A204.1 (cell line): ENCODE data around the gene SUMO3.

Source experiments
- FAIRE-seq: peaks from 2 replicates; lab custom pipeline; 2012; peaks lifted over from hg19 to GRCh38; lab: Jason Lieb, UNC

Gene SUMO3

DNA sequence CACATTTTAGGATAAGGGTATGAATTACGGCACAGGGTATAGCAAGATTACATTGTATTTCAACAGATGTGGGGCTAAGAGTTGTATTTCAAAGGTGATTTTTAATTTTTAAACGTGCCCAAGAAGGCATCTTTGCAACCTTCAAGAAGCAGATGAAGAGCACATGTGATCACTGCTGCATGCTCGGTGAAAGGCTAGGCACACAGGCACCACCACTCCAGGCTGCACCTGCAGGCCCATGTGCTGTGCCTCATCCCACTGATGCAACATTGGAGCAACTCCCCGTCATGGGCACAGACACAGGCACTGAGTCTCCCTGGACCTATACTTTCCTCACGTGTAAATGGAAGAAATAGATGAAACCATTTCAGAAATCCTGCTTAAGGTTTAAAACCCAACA lies 39.8 kb downstream of the SUMO3 start:
- FAIRE-seq: no peak

- FAIRE-seq: no peak
Measured at GRCh38 chr21:44774972-44775371, 42.9 kb downstream of the SUMO3 start.

- no peak for FAIRE-seq
Measured at GRCh38 chr21:44773291-44773932, 44.5 kb downstream of the SUMO3 start.

GRCh38 chr21:44771896-44772525 lies 45.9 kb downstream of the SUMO3 start:
- FAIRE-seq: no peak

GRCh38 chr21:44767834-44768831 lies 49.7 kb downstream of the SUMO3 start:
- FAIRE-seq: no peak

GRCh38 chr21:44766818-44767354 lies 51.0 kb downstream of the SUMO3 start:
- FAIRE-seq: no peak

- FAIRE-seq: no peak
Measured at GRCh38 chr21:44766014-44766817, 51.6 kb downstream of the SUMO3 start.

- no peak for FAIRE-seq
Measured at GRCh38 chr21:44765231-44766013, 52.4 kb downstream of the SUMO3 start.

DNA sequence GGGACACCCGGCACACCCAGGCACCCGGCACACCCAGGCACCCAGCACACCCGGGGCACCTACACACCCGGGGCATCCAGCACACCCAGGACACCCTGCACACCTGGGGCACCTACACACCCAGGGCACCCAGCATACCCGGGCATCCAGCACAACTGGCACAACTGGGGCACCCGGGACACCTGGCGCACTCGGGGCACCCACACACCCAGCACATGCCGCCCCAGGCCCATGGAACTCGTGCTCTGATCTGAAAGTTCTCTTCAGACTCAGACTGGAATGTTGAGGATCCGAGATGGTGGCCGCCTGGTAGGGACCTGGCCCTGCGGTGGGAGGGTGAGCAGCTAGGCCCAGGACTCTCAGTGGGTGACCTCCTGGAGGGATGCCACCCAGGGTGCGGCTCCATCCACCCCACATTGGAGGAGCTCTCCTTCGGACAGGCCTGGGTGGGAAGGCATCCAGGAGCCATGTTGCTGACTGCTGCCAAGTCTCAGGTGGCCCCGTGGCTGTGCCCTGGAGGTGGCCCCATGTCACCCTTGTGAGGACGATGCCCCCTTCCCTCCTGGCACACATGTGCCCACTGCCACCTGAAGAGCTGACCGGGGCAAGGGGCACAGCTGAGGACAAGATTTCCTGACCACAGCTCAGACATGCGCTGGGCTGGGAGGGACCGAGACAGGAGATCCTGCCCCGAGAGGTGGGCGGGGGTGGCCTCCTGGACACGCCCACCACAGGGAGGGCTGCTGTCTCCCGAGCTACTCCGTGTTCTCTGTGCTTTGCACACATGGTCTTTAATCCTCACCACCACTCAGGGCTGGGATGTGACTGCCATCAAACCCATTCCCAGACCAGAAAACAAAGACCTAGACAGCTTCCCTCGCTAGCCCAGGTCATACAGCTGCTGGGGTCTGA lies 53.3 kb downstream of the SUMO3 start:
- no peak for FAIRE-seq

- FAIRE-seq: no peak
Measured at GRCh38 chr21:44763451-44764318, 54.2 kb downstream of the SUMO3 start.

- no peak for FAIRE-seq
Measured at GRCh38 chr21:44763050-44763378, 54.8 kb downstream of the SUMO3 start.

DNA sequence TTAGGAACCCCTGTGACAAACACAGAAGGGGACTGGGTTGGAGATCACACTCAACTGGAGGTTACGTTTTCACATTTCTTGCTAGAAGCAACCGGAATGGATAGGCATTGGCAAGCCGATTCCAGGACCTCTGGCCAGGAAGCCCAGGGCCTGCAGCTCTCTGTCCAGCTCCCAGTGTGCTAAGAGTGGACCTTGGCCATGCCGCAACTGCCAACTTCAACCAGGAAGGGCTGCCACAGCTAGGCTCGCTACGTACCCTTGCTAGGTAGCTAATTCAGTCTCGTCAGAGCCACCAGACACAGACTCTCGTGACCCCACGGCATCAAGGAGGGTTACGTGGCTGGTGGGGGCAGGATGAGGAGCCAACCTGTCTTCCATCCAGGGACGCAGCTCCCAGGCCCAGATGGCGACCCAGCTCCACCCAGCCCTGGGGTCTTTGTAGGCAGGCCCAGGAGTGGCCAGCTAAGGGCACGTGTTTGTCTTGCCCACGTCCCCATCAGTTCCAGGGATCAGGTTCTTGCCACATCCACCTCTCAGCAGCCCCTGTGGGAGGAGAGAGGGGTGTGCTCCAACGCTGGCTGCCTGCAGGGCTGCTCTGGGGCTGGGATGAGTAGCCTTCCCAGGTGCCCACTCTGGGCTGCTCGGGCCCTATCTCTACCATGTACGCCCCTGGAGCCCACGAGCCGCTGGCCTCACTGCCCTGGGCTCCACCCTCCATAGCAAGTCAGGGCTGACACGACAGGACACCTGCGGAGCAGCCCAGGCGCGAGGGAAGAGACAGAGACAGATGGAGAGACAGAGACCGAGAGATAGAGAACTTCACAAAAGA lies 55.4 kb downstream of the SUMO3 start:
- no peak for FAIRE-seq

DNA sequence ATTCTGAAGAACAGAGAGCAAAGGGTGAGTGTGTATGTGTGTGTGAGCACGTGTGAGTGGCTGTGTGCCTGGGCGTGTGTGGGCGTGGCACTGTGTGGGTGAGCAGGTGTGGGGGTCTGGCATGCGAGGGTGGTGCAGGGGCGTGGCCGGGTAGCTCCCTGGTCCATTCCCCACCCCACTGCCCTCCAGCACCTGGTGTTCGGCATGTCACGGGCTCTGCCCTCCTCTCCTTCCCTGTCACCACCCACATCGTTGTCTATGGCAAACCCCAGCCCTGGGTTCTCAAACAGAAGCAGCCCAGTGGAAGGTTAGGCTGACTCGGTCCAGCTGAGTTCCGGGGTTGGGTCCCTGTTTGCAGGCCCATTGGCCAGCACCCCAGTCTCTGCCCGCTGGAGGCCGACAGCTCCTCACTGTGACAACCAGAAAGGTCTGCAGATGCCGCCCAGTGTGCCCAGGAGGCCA lies 56.1 kb downstream of the SUMO3 start:
- no peak for FAIRE-seq

DNA sequence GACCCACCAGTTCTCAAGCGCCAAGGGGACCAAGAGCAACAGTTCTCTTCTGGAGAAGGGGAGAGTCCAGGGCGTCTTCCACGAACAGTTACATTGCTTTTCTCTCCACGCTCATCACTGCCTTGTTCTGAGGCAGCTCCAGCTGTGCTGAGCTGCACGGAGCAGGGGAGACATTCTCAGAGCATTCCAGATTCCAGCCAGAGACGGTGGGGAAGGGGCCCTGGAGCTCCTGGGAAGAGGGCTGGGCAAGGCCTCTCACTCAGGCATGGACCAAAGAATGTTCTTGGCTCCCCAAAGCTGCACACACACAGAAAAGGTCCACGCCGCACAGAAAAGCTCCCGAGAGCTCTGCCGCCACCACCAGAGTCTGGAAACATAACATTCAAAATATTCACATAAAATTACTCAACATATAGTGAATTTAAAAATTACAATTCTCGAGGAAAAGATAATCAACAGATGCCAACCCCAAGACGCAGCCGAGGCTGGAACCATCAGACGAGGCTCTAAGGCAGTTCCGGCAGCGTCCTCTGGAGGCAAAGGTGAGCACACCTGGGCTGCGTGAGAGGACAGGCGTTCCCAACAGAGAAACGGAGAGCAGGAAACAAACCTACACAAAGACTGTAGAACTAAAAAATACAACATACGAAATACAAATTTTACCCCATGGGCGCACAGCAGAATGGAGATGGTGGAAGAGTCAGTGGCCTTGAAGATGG lies 56.7 kb downstream of the SUMO3 start:
- no peak for FAIRE-seq

DNA sequence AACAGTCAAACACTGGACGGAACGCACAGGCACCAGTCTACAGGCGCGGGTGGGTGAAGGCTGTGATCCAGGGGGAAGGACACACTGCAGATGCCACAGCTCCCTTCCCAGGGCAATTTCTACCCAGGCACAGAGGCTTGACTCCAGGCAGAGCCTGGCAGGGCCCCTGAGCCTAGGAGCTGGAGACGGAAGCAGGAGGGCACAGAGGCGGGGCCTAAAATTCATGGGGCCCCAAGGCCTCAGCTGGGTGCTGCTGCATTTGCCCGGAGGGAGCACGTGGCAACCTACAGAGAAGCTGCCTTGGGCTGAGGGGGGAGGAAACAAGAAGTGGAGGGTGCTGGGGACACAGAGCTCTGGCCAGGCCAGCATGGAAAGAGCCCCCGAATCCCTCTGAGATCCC lies 57.5 kb downstream of the SUMO3 start:
- FAIRE-seq: no peak

DNA sequence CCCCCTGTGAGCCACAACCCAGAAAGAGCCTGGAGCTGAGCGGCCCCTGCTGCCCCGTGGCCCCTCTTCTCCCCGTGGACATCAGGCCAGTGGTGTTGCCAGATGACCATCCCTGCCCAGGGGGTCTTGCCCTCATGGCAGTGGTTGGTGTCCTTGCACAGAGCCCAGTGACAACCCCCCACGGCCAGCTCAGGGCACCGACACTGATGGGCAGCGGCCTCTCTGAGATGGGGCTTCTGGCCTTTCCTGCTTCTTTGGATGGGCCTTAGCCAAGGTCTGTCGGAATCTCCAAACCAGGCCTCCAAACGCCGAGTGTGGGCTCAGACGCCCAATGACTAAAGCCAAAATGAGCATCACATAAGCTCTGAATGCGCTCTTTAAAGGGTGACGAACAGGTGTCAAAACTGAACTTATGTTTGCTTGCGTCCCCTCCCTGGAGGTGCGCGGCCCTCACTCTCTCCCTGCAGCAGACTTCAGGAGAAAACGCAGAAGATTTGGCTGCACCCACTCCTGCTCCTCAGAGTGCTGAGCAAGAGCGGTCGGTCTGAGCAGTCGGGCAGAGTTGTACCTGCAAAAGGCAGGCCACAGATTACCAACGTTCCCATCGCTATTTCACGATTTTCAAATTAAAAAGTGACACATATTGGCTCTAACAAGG lies 58.1 kb downstream of the SUMO3 start:
- FAIRE-seq: no peak
